Measurements from ENCODE around the gene ITGA8. TPM values are rescaled to one million over a fixed set of nuclear protein-coding genes. Genes with fewer than 3 reads are reported as not detected.

Gene ITGA8
- total RNA-seq, 3 donors from 2014 or later (not counting 1 experiment from before 2014, with no cell fraction given): not detected

GRCh38 chr10:15603446-15604011, 116.2 kb downstream of the ITGA8 start:
- Histone ChIP-seq H3K4me3 (ENCODE audit: low read length) (no peak overlapping the region), H3K27ac (ENCODE audit: low read length) (no peak overlapping the region), H3K36me3 (ENCODE audit: control insufficient read depth, insufficient read depth, low read length) (no peaks in the 10 kb centered on the region), H3K27me3 (ENCODE audit: control insufficient read depth, insufficient read depth, low read length) (no peaks in the 10 kb centered on the region), H3K9me3 (ENCODE audit: control insufficient read depth, insufficient read depth, low read length) (no peaks in the 10 kb centered on the region), H3K4me1 (ENCODE audit: control insufficient read depth, insufficient read depth, low read length) (no peaks in the 10 kb centered on the region)
- WGBS (ENCODE audit: insufficient coverage): 12% methylated on average over 3 of the region's 3 CpGs
- TF ChIP-seq CTCF (IDR thresholded peaks at IDR 0.05): no peak
- Mint-ChIP-seq H3K9me3 (no peaks in the 10 kb centered on the region), H3K4me3 (no peak overlapping the region), H3K27me3 (ENCODE audit: low read depth in 2 of 2) (peaks cover 0 to 16% of the 10 kb centered on the region in 2 donors), H3K36me3 (no peaks in the 10 kb centered on the region), H3K4me1 (no peaks in the 10 kb centered on the region), H3K27ac (no peak overlapping the region)
- no peak for DNase-seq
- intact Hi-C loops (cut with micrococcal nuclease): no loop called here
- ATAC-seq: no peak

- ATAC-seq (no peak), DNase-seq (no peak)
- Histone ChIP-seq H3K27me3 (ENCODE audit: control insufficient read depth, insufficient read depth, low read length) (no peaks in the 10 kb centered on the region), H3K9me3 (ENCODE audit: control insufficient read depth, insufficient read depth, low read length) (no peaks in the 10 kb centered on the region), H3K27ac (ENCODE audit: low read length) (no peak overlapping the region), H3K36me3 (ENCODE audit: control insufficient read depth, insufficient read depth, low read length) (no peaks in the 10 kb centered on the region), H3K4me3 (ENCODE audit: low read length) (no peak overlapping the region), H3K4me1 (ENCODE audit: control insufficient read depth, insufficient read depth, low read length) (no peaks in the 10 kb centered on the region)
- peaks cover 0 to 16% of the 10 kb centered on the region in 2 donors for H3K27me3 Mint-ChIP-seq (ENCODE audit: low read depth in 2 of 2)
- WGBS (ENCODE audit: insufficient coverage): 88% methylated on average over 1 of the region's 1 CpG
- no peak overlapping the region for H3K4me3 Mint-ChIP-seq
- TF ChIP-seq CTCF (IDR thresholded peaks at IDR 0.05): no peak
- no peaks in the 10 kb centered on the region for H3K9me3 Mint-ChIP-seq
- no peak overlapping the region for H3K27ac Mint-ChIP-seq
- H3K4me1 Mint-ChIP-seq: no peaks in the 10 kb centered on the region
- intact Hi-C loops (cut with micrococcal nuclease): no loop called here
- H3K36me3 Mint-ChIP-seq: no peaks in the 10 kb centered on the region
Measured at GRCh38 chr10:15601819-15602218, 117.9 kb downstream of the ITGA8 start.

GRCh38 chr10:15595260-15595659, 124.5 kb downstream of the ITGA8 start:
- ATAC-seq (no peak), DNase-seq (no peak)
- H3K36me3 ChIP-seq (ENCODE audit: control insufficient read depth, insufficient read depth, low read length): no peaks in the 10 kb centered on the region
- Mint-ChIP-seq H3K27ac (no peak overlapping the region), H3K4me3 (no peak overlapping the region), H3K36me3 (no peaks in the 10 kb centered on the region), H3K9me3 (no peaks in the 10 kb centered on the region), H3K27me3 (ENCODE audit: low read depth in 2 of 2) (peaks cover 0 to 5% of the 10 kb centered on the region in 2 donors), H3K4me1 (no peaks in the 10 kb centered on the region)
- H3K4me3 ChIP-seq (ENCODE audit: low read length): no peak overlapping the region
- H3K9me3 ChIP-seq (ENCODE audit: control insufficient read depth, insufficient read depth, low read length): no peaks in the 10 kb centered on the region
- H3K27me3 ChIP-seq (ENCODE audit: control insufficient read depth, insufficient read depth, low read length): peaks cover 2% of the 10 kb centered on the region
- no peak overlapping the region for H3K27ac ChIP-seq (ENCODE audit: low read length)
- no peaks in the 10 kb centered on the region for H3K4me1 ChIP-seq (ENCODE audit: control insufficient read depth, insufficient read depth, low read length)
- intact Hi-C loops (cut with micrococcal nuclease): no loop called here
- TF ChIP-seq CTCF (IDR thresholded peaks at IDR 0.05): no peak

GRCh38 chr10:15591937-15592336, 127.8 kb downstream of the ITGA8 start:
- DNase-seq: no peak
- Mint-ChIP-seq H3K9me3 (no peaks in the 10 kb centered on the region), H3K27me3 (ENCODE audit: low read depth in 2 of 2) (no peaks in the 10 kb centered on the region), H3K4me1 (no peaks in the 10 kb centered on the region), H3K27ac (no peak overlapping the region), H3K36me3 (no peaks in the 10 kb centered on the region), H3K4me3 (no peak overlapping the region)
- intact Hi-C loops (cut with micrococcal nuclease): no loop called here
- Histone ChIP-seq H3K27me3 (ENCODE audit: control insufficient read depth, insufficient read depth, low read length) (peaks cover 2% of the 10 kb centered on the region), H3K27ac (ENCODE audit: low read length) (no peak overlapping the region), H3K4me3 (ENCODE audit: low read length) (no peak overlapping the region), H3K9me3 (ENCODE audit: control insufficient read depth, insufficient read depth, low read length) (no peaks in the 10 kb centered on the region), H3K4me1 (ENCODE audit: control insufficient read depth, insufficient read depth, low read length) (no peaks in the 10 kb centered on the region), H3K36me3 (ENCODE audit: control insufficient read depth, insufficient read depth, low read length) (no peaks in the 10 kb centered on the region)
- WGBS (ENCODE audit: insufficient coverage): 81% methylated on average over 4 of the region's 4 CpGs
- no peak for TF ChIP-seq CTCF (IDR thresholded peaks at IDR 0.05)
- no peak for ATAC-seq
